ENCODE measurements around the gene TTLL13. TPM values are rescaled to one million over a fixed set of nuclear protein-coding genes. Genes with fewer than 3 reads are reported as not detected.

Gene TTLL13
- not detected for total RNA-seq
- long read RNA-seq = 0 reads

- ATAC-seq (peak; percentile 95), DNase-seq (ENCODE audit: missing footprints) (peak; percentile 99)
- intact Hi-C loops (cut with DNase I) = no loop called here
Measured at GRCh38 chr15:90249203-90249863, at the start of gene TTLL13. TSS of gene TTLL13 (plus strand) at chr15:90249556. CDS start at chr15:90250631, 1,075 bp downstream.

- ATAC-seq (no peak), DNase-seq (ENCODE audit: missing footprints) (no peak)
- intact Hi-C loops (cut with DNase I) = no loop called here
Measured at GRCh38 chr15:90200534-90201129, 48.7 kb upstream of the TTLL13 start.

- DNase-seq (ENCODE audit: missing footprints) (peak; percentile 93), ATAC-seq (peak; percentile 85)
- intact Hi-C loops (cut with DNase I) = no loop called here
Measured at GRCh38 chr15:90201130-90201943, 48.0 kb upstream of the TTLL13 start, which contains the start of gene SEMA4B. TSS of gene SEMA4B (plus strand) at chr15:90201330. CDS start at chr15:90201579, 249 bp downstream.

GRCh38 chr15:90201944-90202375, 47.4 kb upstream of the TTLL13 start:
- intact Hi-C loops (cut with DNase I) = no loop called here
- ATAC-seq (no peak), DNase-seq (ENCODE audit: missing footprints) (no peak)

GRCh38 chr15:90202929-90203328, 46.4 kb upstream of the TTLL13 start:
- intact Hi-C loops (cut with DNase I) = no loop called here
- DNase-seq (ENCODE audit: missing footprints) (no peak), ATAC-seq (no peak)

- intact Hi-C loops (cut with DNase I) = no loop called here
- no peak for DNase-seq (ENCODE audit: missing footprints)
- no peak for ATAC-seq
Measured at GRCh38 chr15:90203473-90203872, 45.9 kb upstream of the TTLL13 start.

GRCh38 chr15:90203922-90204321, 45.4 kb upstream of the TTLL13 start:
- intact Hi-C loops (cut with DNase I) = no loop called here
- DNase-seq (ENCODE audit: missing footprints) = no peak
- no peak for ATAC-seq

- no peak for DNase-seq (ENCODE audit: missing footprints)
- intact Hi-C loops (cut with DNase I) = no loop called here
- ATAC-seq = no peak
Measured at GRCh38 chr15:90205050-90205848, 44.1 kb upstream of the TTLL13 start.

- intact Hi-C loops (cut with DNase I) = no loop called here
- peak; percentile 35 for ATAC-seq
- no peak for DNase-seq (ENCODE audit: missing footprints)
Measured at GRCh38 chr15:90205886-90206285, 43.5 kb upstream of the TTLL13 start.

GRCh38 chr15:90207252-90207651, 42.1 kb upstream of the TTLL13 start:
- DNase-seq (ENCODE audit: missing footprints) (no peak), ATAC-seq (no peak)
- intact Hi-C loops (cut with DNase I) = no loop called here

GRCh38 chr15:90208356-90208755, 41.0 kb upstream of the TTLL13 start:
- ATAC-seq = no peak
- DNase-seq (ENCODE audit: missing footprints) = no peak
- intact Hi-C loops (cut with DNase I) = no loop called here

GRCh38 chr15:90209591-90209990, 39.8 kb upstream of the TTLL13 start:
- no peak for DNase-seq (ENCODE audit: missing footprints)
- intact Hi-C loops (cut with DNase I) = no loop called here
- ATAC-seq = no peak

GRCh38 chr15:90210593-90210992, 38.8 kb upstream of the TTLL13 start:
- intact Hi-C loops (cut with DNase I) = no loop called here
- DNase-seq (ENCODE audit: missing footprints) (no peak), ATAC-seq (peak; percentile 29)

- DNase-seq (ENCODE audit: missing footprints) (no peak), ATAC-seq (no peak)
- intact Hi-C loops (cut with DNase I) = no loop called here
Measured at GRCh38 chr15:90211009-90211408, 38.3 kb upstream of the TTLL13 start.

- intact Hi-C loops (cut with DNase I) = no loop called here
- peak; percentile 46 for ATAC-seq
- no peak for DNase-seq (ENCODE audit: missing footprints)
Measured at GRCh38 chr15:90211440-90212143, 37.8 kb upstream of the TTLL13 start.

- intact Hi-C loops (cut with DNase I) = no loop called here
- no peak for ATAC-seq
- no peak for DNase-seq (ENCODE audit: missing footprints)
Measured at GRCh38 chr15:90212221-90213098, 36.9 kb upstream of the TTLL13 start.

GRCh38 chr15:90213122-90213817, 36.1 kb upstream of the TTLL13 start:
- intact Hi-C loops (cut with DNase I) = no loop called here
- ATAC-seq = no peak
- DNase-seq (ENCODE audit: missing footprints) = no peak

Measured in Right ventricle myocardium inferior (tissue), 1 donor.